Measurements from ENCODE around the gene SEM1.

DNA sequence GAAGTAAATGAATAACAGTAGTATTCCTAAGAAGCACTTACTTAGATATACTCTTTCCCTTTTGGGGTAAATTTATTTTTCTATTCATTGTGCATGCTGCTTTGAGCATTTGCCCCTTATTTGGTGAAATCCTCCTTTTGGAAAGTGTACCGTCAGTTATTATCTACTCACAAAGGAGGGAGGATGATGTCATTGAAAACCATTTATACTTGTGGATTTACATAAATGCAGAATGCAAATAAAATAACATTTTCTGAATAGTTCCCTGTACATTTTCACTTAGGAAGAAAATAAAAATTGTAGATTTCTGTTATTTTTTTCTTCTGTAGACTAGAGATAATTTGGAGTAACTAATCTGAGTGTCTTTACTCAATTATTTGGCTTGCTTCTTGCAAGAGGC lies 29.5 kb upstream of the SEM1 start:
- TF ChIP-seq, protein P1, sequence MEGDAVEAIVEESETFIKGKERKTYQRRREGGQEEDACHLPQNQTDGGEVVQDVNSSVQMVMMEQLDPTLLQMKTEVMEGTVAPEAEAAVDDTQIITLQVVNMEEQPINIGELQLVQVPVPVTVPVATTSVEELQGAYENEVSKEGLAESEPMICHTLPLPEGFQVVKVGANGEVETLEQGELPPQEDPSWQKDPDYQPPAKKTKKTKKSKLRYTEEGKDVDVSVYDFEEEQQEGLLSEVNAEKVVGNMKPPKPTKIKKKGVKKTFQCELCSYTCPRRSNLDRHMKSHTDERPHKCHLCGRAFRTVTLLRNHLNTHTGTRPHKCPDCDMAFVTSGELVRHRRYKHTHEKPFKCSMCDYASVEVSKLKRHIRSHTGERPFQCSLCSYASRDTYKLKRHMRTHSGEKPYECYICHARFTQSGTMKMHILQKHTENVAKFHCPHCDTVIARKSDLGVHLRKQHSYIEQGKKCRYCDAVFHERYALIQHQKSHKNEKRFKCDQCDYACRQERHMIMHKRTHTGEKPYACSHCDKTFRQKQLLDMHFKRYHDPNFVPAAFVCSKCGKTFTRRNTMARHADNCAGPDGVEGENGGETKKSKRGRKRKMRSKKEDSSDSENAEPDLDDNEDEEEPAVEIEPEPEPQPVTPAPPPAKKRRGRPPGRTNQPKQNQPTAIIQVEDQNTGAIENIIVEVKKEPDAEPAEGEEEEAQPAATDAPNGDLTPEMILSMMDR (conservative IDR thresholded peaks at IDR 0.05 in 1 of 2, IDR thresholded peaks at IDR 0.05 in 1 of 2; ENCODE audit: extremely low read depth in 1 of 2, insufficient read depth in 1 of 2, low read depth in 1 of 2, low read length in 2 of 2), result no peak
- TF ChIP-seq EZH2 (IDR thresholded peaks at IDR 0.05; ENCODE audit: borderline replicate concordance, low read length), result no peak
